Endothelial cell of umbilical vein (primary cell): ENCODE data around the gene SLC49A3. TPM values are rescaled to one million over a fixed set of nuclear protein-coding genes. Genes with fewer than 3 reads are reported as not detected.

ENCODE experiments used
- BruUV-seq: library from RNA; stranded (reverse); fragments of 400-500 nt; replicated peaks from 2 replicates; lab custom pipeline; 2021; lab: Mats Ljungman, UMichigan
- CTCF ChIA-PET: fragments of 300-600, 350-600 bp; sonication (Branson Sonifier 250); formaldehyde crosslinking; loops from one replicate; lab custom pipeline; 2021; ENCODE audit warnings: antibody characterized with exemption, inconsistent platforms; lab: Charles Lee
- POLR2A ChIA-PET: fragments of 300-600, 350-600 bp; sonication (Branson Sonifier 250); formaldehyde crosslinking; loops from one replicate; lab custom pipeline; 2021; ENCODE audit warnings: antibody characterized with exemption, inconsistent platforms; lab: Charles Lee
- DNase-seq: peaks from one replicate; pipeline ENCODE4 v3.0.0-alpha.2; 2011; ENCODE audit warnings: low read depth, low spot score
- FAIRE-seq: peaks from 2 replicates; lab custom pipeline; 2011; peaks lifted over from hg19 to GRCh38; lab: Jason Lieb, UNC
- H2AFZ ChIP-seq: 2 replicates; pipeline ENCODE4 v1.6.0; 2012; ENCODE audit warnings: low read depth, low read length, control low read depth, inconsistent platforms
- H3K27ac ChIP-seq: 2 replicates; pipeline ENCODE4 v1.5.1; 2011; ENCODE audit warnings: low read depth, mild to moderate bottlenecking, control low read depth, low read length, moderate library complexity; ENCODE audit not compliant: insufficient read depth
- H3K27me3 ChIP-seq, 2 experiments: 2 replicates each; pipeline versions ENCODE4 v1.6.0 to v1.6.1; 2011; ENCODE audit warnings: low read length in 2 of 2, mixed read lengths in 1 of 2; ENCODE audit not compliant: control insufficient read depth in 2 of 2, insufficient read depth in 2 of 2
- H3K36me3 ChIP-seq, 2 experiments: 2 replicates in 1 of 2; 3 replicates in 1 of 2; pipeline ENCODE4 v1.5.1; 2011; ENCODE audit warnings: low read length in 2 of 2, mild to moderate bottlenecking in 1 of 2, moderate library complexity in 1 of 2; ENCODE audit not compliant: control insufficient read depth in 2 of 2, insufficient read depth in 2 of 2; ENCODE audit errors: extremely low read depth in 1 of 2
- H3K4me1 ChIP-seq: 3 replicates; pipeline ENCODE4 v1.5.1; 2011; ENCODE audit warnings: mild to moderate bottlenecking, low read length; ENCODE audit not compliant: control insufficient read depth, insufficient read depth; ENCODE audit errors: extremely low read depth
- H3K4me2 ChIP-seq: 2 replicates; pipeline ENCODE4 v1.6.1; 2011; ENCODE audit warnings: low read length, control low read depth, mixed read lengths; ENCODE audit not compliant: insufficient read depth
- H3K4me3 ChIP-seq, 3 experiments: fragments of 200-600 bp in 1 of 3; sonication (generic), shearing (Covaris generic) in 1 of 3; replicated peaks in 1 of 3; 2 replicates each; pipeline ENCODE4 v1.5.1; 2011 to 2016; ENCODE audit warnings: control low read depth in 3 of 3, low read length in 3 of 3, mild to moderate bottlenecking in 2 of 3, inconsistent platforms in 1 of 3, low read depth in 1 of 3, moderate library complexity in 1 of 3; ENCODE audit not compliant: insufficient read depth in 1 of 3
- H3K79me2 ChIP-seq: 2 replicates; pipeline ENCODE4 v1.6.0; 2012; ENCODE audit warnings: low read length, inconsistent platforms; ENCODE audit not compliant: control insufficient read depth, insufficient read depth
- H3K9ac ChIP-seq: replicated peaks from 2 replicates; pipeline ENCODE3; 2011; ENCODE audit warnings: low read length, control low read depth; ENCODE audit not compliant: insufficient read depth; ENCODE audit errors: extremely low read depth
- H3K9me1 ChIP-seq: replicated peaks from 3 replicates; pipeline ENCODE4 v1.6.0; 2011; ENCODE audit warnings: mild to moderate bottlenecking, low read length; ENCODE audit not compliant: control insufficient read depth, insufficient read depth; ENCODE audit errors: extremely low read depth
- H3K9me3 ChIP-seq: replicated peaks from 2 replicates; pipeline ENCODE4 v1.5.1; 2012; ENCODE audit warnings: low read length, inconsistent platforms; ENCODE audit not compliant: control insufficient read depth, insufficient read depth
- H4K20me1 ChIP-seq: replicated peaks from 2 replicates; pipeline ENCODE3; 2011; ENCODE audit warnings: mild to moderate bottlenecking, low read length; ENCODE audit not compliant: control insufficient read depth, insufficient read depth; ENCODE audit errors: extremely low read depth
- CTCF ChIP-seq, 2 donors: IDR thresholded peaks; 1 replicate in 1 of 2; 2 replicates in 1 of 2; pipeline ENCODE4 v1.5.1; 2011; ENCODE audit warnings: low read length in 2 of 2, mild to moderate bottlenecking in 2 of 2, moderate library complexity in 2 of 2, control low read depth in 1 of 2, inconsistent platforms in 1 of 2, low read depth in 1 of 2; ENCODE audit not compliant: insufficient read depth in 1 of 2; ENCODE audit errors: extremely low read depth in 1 of 2
- GATA2 ChIP-seq: IDR thresholded peaks from 2 replicates; pipeline ENCODE4 v1.7.0; 2011; ENCODE audit warnings: low read depth, mild to moderate bottlenecking, moderate library complexity, mixed read lengths, low read length; ENCODE audit not compliant: insufficient read length, insufficient read depth
- JUN ChIP-seq: IDR thresholded peaks from 2 replicates; pipeline ENCODE4 v1.6.1; 2011; ENCODE audit warnings: borderline replicate concordance, low read depth; ENCODE audit not compliant: insufficient read length, insufficient read depth
- MAX ChIP-seq: IDR thresholded peaks from 2 replicates; pipeline ENCODE4 v1.6.1; 2011; ENCODE audit not compliant: insufficient read depth, insufficient read length
- POLR2AphosphoS5 ChIP-seq: IDR thresholded peaks from 2 replicates; pipeline ENCODE4 v1.6.1; 2012; ENCODE audit warnings: low read depth, mild to moderate bottlenecking, control low read depth, low read length, moderate library complexity; ENCODE audit not compliant: insufficient read depth
- dilution Hi-C: fragments of 300-500 bp; cut with MboI; formaldehyde crosslinking; loops from one replicate; pipeline ENCODE4 v1.15.0; 2019; ENCODE audit warnings: low sequenced_read_pairs; ENCODE audit not compliant: extremely low pct_ligation_motif_present
- intact Hi-C: fragments of 100-400 bp; cut with micrococcal nuclease; formaldehyde crosslinking; loops from one replicate; pipeline ENCODE4 v1.10.0; 2022
- polyA plus RNA-seq, 4 experiments: library from polyadenylated mRNA; depleted of rRNA in 3 of 4; stranded (reverse) in 3 of 4; unstranded in 1 of 4; fragments of >200 nt; gene quantifications; 2 replicates each; pipeline versions ENCODE4 v1.2.1 to v1.2.3, GENCODE V29; 2011 to 2012; ENCODE audit warnings: missing spikeins in 1 of 4
- total RNA-seq: library from RNA; stranded (reverse); gene quantifications from 2 replicates; pipeline ENCODE4 v1.2.3, GENCODE V29; 2021

SLC49A3 gene
- total and polyA plus RNA-seq, 2 donors (not counting 3 experiments of a cell fraction or from before 2014, with no cell fraction given) = 4.2 to 11.5 TPM

GRCh38 chr4:733631-733980 is 44.7 kb upstream of the SLC49A3 start:
- TF ChIP-seq CTCF (IDR thresholded peaks at IDR 0.05; ENCODE audit: extremely low read depth in 1 of 2, insufficient read depth in 1 of 2, low read depth in 1 of 2, low read length in 2 of 2) (no peak), POLR2AphosphoS5 (no peak)
- DNase-seq (no peak), FAIRE-seq (no peak)
- H3K4me3 ChIP-seq = no peak overlapping the region
- H3K4me2 ChIP-seq = no peak overlapping the region
- CTCF ChIA-PET = interaction anchor here (1.4 kb wide), 1 partner anchor 10 kb away, joined by 4 read pairs; no protein-coding TSS in a partner anchor
- POLR2A ChIA-PET = no interaction called here
- no peak overlapping the region for H3K9ac ChIP-seq
- intact Hi-C loops = no loop called here
- dilution Hi-C loops = no loop called here
- BruUV-seq = no TSS peak
- H3K27ac ChIP-seq = no peak overlapping the region
- peaks cover 16 to 45% of the 10 kb centered on the region in 2 experiments for H3K36me3 ChIP-seq
- H2AFZ ChIP-seq = no peak overlapping the region
- H3K79me2 ChIP-seq = peaks cover 5% of the 10 kb centered on the region
- H4K20me1 ChIP-seq = no peaks in the 10 kb centered on the region
- H3K9me3 ChIP-seq = no peaks in the 10 kb centered on the region
- H3K4me1 ChIP-seq = no peaks in the 10 kb centered on the region
- no peaks in the 10 kb centered on the region for H3K27me3 ChIP-seq
- H3K9me1 ChIP-seq = no peaks in the 10 kb centered on the region

DNA sequence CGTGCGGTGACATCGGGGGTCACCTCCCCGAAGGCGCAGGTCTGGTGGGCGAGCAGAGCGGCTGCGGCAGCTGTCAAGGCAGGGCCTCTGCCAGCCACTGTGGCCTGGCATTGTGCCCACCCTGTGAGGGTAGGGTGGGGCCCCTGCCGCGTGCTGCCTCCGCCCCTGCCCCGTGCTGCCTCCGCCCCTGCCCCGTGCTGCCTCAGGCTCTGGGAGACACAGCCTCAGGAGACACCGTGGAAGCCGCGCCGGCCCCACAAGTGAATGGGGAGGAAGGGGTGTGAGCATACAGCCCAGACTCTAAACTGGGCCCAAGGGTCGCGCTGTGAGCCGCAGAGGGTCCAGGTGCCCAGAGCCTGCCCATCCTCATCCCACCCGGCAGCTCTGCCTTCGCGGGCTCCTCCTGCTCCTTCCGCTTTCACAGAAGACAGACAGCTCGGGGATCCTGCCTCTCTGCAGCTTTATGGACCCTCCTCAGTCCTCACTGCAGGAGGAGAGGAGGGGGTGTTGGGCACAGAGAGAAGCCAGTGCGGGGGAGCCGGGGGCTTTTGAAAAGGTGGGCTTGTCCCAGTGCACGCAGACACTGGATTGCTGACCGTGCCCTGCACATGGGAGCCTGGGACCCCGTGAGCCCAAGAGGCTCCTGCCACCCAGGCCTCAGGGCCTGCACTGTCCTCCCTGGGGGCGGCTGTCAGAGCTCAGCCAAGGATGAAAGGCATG is 44.1 kb upstream of the SLC49A3 start:
- Histone ChIP-seq H3K36me3 (peaks cover 15 to 45% of the 10 kb centered on the region in 2 experiments), H3K9ac (no peak overlapping the region)
- BruUV-seq = no TSS peak

More for the DNA sequence above, 44.1 kb upstream of the SLC49A3 start:
- intact Hi-C loops = no loop called here
- dilution Hi-C loops = no loop called here
- no peak overlapping the region for H2AFZ ChIP-seq
- H3K27ac ChIP-seq = no peak overlapping the region
- H3K79me2 ChIP-seq = peaks cover 10% of the 10 kb centered on the region
- no peaks in the 10 kb centered on the region for H3K9me1 ChIP-seq
- H3K4me3 ChIP-seq = no peak overlapping the region
- no peaks in the 10 kb centered on the region for H3K27me3 ChIP-seq
- TF ChIP-seq MAX (no peak), GATA2 (no peak), JUN (no peak)
- no peaks in the 10 kb centered on the region for H3K4me1 ChIP-seq
- FAIRE-seq = no peak
- ChIA-PET POLR2A (no interaction called here), CTCF (interaction anchor here (1.4 kb wide), 1 partner anchor 10 kb away, joined by 4 read pairs; no protein-coding TSS in a partner anchor)
- H3K9me3 ChIP-seq = no peaks in the 10 kb centered on the region
- no peak overlapping the region for H3K4me2 ChIP-seq
- H4K20me1 ChIP-seq = no peaks in the 10 kb centered on the region
- DNase-seq = no peak
